Activated naive CD8-positive, alpha-beta T cell treated with anti-CD3 and anti-CD28 coated beads, Interleukin-2, amount 50 U/mL, for 24 hours (primary cell): ENCODE results near the gene RNF144A.

Experiments used
- ATAC-seq: fragments of 150-1000 bp; cut with Tn5 transposase; one replicate; pipeline ENCODE4 v1.10.0; 2021
- DNase-seq: peaks from one replicate; pipeline ENCODE4 v3.0.0; 2021
- H3K27ac Mint-ChIP-seq: one replicate; pipeline ENCODE4 v1.8.0; 2021; ENCODE audit warnings: mild to moderate bottlenecking, mixed read lengths
- H3K27me3 Mint-ChIP-seq: one replicate; pipeline ENCODE4 v1.8.0; 2021; ENCODE audit warnings: mixed read lengths
- H3K36me3 Mint-ChIP-seq: one replicate; pipeline ENCODE4 v1.8.0; 2021; ENCODE audit warnings: low read depth, mixed read lengths
- H3K4me1 Mint-ChIP-seq: one replicate; pipeline ENCODE4 v1.8.0; 2021; ENCODE audit warnings: mixed read lengths
- H3K4me3 Mint-ChIP-seq: one replicate; pipeline ENCODE4 v1.8.0; 2021; ENCODE audit warnings: mild to moderate bottlenecking, moderate library complexity, mixed read lengths
- H3K9me3 Mint-ChIP-seq: one replicate; pipeline ENCODE4 v1.8.0; 2021; ENCODE audit warnings: mixed read lengths

RNF144A gene

DNA sequence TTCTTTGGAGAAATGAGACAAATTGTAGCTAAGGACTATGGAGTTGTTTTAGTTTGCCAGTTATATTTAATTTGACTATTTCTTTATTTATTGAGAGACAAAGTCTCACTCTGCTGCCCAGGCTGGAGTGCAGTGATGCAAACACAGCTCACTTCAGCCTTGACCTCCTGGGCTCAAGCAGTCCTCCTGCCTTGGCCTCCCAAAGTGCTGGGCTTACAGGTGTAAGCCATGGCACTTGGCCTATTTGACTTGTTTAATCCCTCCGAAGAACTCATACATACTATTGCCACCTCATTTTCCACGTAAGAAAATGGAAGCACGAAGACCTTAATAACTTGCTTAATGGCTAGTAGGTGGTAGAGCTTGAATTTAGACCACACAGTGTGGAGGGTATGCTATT is 988 bp upstream of the RNF144A start:
- Mint-ChIP-seq H3K27ac (peak overlapping the region; percentile 69), H3K36me3 (peaks cover 16% of the 10 kb centered on the region), H3K9me3 (no peaks in the 10 kb centered on the region), H3K4me3 (peak overlapping the region; percentile 71), H3K27me3 (no peaks in the 10 kb centered on the region), H3K4me1 (peaks cover 78% of the 10 kb centered on the region)
- no peak for ATAC-seq
- DNase-seq: no peak

GRCh38 chr2:6916736-6917070 is 509 bp upstream of the RNF144A start:
- H3K4me1 Mint-ChIP-seq: peaks cover 77% of the 10 kb centered on the region
- ATAC-seq (no peak), DNase-seq (no peak)
- H3K4me3 Mint-ChIP-seq: peak overlapping the region; percentile 71
- H3K36me3 Mint-ChIP-seq: peaks cover 16% of the 10 kb centered on the region
- no peaks in the 10 kb centered on the region for H3K27me3 Mint-ChIP-seq
- H3K9me3 Mint-ChIP-seq: no peaks in the 10 kb centered on the region
- peak overlapping the region; percentile 69 for H3K27ac Mint-ChIP-seq

DNA sequence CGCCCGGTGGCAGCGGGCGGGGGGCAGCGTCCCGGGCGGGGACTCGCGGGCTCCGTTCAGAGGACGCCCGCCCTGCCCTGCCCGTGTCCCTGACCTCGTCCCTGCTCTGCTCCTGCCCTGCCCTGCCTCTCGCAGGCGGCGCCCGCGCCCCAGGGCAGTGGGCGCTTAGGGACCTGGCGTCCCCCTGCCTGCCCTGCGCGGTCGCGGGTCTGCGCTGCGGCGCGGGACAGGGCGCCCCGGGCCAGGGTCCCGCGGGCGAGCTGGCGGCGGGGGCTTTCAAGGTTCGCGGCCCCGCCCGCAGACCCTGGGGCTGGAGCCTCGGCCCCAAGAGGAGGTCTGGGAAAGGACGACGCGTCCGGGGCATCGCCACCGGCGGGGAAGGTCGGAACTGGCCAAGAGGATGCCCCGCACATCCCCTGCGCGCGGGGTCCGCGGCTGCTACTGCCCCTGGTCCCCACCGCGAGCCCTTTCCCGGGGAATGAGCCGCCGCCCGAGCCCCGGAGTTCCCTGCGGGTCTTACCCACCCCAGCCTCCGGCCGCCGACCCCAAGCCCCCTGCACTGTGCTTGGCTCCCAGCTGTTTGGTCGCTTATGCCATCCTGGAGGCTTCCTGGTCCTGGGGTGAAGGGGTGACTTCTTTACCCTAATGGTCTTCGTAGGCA is 679 bp downstream of the RNF144A start:
- Mint-ChIP-seq H3K4me3 (peak overlapping the region; percentile 79), H3K27ac (no peak overlapping the region), H3K4me1 (peaks cover 73% of the 10 kb centered on the region), H3K27me3 (no peaks in the 10 kb centered on the region), H3K9me3 (no peaks in the 10 kb centered on the region), H3K36me3 (peaks cover 16% of the 10 kb centered on the region)
- DNase-seq: no peak
- peak; percentile 40 for ATAC-seq

- DNase-seq (no peak), ATAC-seq (no peak)
- Mint-ChIP-seq H3K27ac (peak overlapping the region; percentile 33), H3K4me1 (peaks cover 73% of the 10 kb centered on the region), H3K36me3 (peaks cover 12% of the 10 kb centered on the region), H3K4me3 (no peak overlapping the region), H3K9me3 (no peaks in the 10 kb centered on the region), H3K27me3 (no peaks in the 10 kb centered on the region)
Observed at GRCh38 chr2:6919901-6920742, 2.9 kb downstream of the RNF144A start.

GRCh38 chr2:6920743-6921064 is 3.5 kb downstream of the RNF144A start:
- Mint-ChIP-seq H3K36me3 (peaks cover 12% of the 10 kb centered on the region), H3K4me1 (peaks cover 72% of the 10 kb centered on the region), H3K27ac (no peak overlapping the region), H3K9me3 (no peaks in the 10 kb centered on the region), H3K4me3 (no peak overlapping the region), H3K27me3 (no peaks in the 10 kb centered on the region)
- DNase-seq (no peak), ATAC-seq (no peak)

- H3K4me3 Mint-ChIP-seq: no peak overlapping the region
- H3K27me3 Mint-ChIP-seq: no peaks in the 10 kb centered on the region
- ATAC-seq (no peak), DNase-seq (no peak)
- peaks cover 66% of the 10 kb centered on the region for H3K4me1 Mint-ChIP-seq
- no peaks in the 10 kb centered on the region for H3K9me3 Mint-ChIP-seq
- peaks cover 15% of the 10 kb centered on the region for H3K36me3 Mint-ChIP-seq
- H3K27ac Mint-ChIP-seq: no peak overlapping the region
Observed at GRCh38 chr2:6921321-6921922, 4.2 kb downstream of the RNF144A start.

DNA sequence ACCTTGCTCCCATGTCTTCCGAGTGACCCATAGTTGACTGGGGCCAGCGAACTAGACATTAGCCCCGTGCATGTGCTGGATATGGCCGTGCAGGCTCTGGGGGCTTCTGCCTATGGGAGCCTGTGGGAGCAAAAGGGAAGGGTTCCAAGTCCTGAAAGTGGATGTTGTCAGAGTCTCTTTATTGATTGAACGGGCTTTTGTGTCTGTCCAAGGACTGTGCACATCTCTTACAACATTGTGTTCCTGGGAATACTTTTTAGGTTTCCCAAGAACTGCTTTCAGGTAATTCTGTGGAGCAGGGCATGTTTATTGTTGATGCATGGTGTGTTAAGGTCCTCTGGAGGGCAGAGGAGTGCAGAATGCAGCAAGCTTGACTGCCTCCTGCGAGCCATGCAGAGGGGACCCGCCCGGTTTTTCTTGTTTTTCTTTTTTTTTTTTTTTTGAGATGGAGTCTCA is 5.0 kb downstream of the RNF144A start:
- peaks cover 20% of the 10 kb centered on the region for H3K36me3 Mint-ChIP-seq

GRCh38 chr2:6923319-6923718 is 6.1 kb downstream of the RNF144A start:
- Mint-ChIP-seq H3K4me3 (no peak overlapping the region), H3K4me1 (peaks cover 64% of the 10 kb centered on the region), H3K9me3 (peaks cover 4% of the 10 kb centered on the region), H3K27me3 (no peaks in the 10 kb centered on the region), H3K36me3 (peaks cover 29% of the 10 kb centered on the region), H3K27ac (no peak overlapping the region)
- no peak for DNase-seq
- ATAC-seq: no peak

More for the DNA sequence above, 5.0 kb downstream of the RNF144A start:
- peaks cover 62% of the 10 kb centered on the region for H3K4me1 Mint-ChIP-seq
- H3K9me3 Mint-ChIP-seq: no peaks in the 10 kb centered on the region
- no peak overlapping the region for H3K4me3 Mint-ChIP-seq
- DNase-seq: no peak
- H3K27ac Mint-ChIP-seq: no peak overlapping the region
- no peaks in the 10 kb centered on the region for H3K27me3 Mint-ChIP-seq
- no peak for ATAC-seq

GRCh38 chr2:6924101-6924923 is 7.1 kb downstream of the RNF144A start:
- H3K27ac Mint-ChIP-seq: no peak overlapping the region
- no peak overlapping the region for H3K4me3 Mint-ChIP-seq
- peaks cover 66% of the 10 kb centered on the region for H3K4me1 Mint-ChIP-seq
- ATAC-seq (no peak), DNase-seq (no peak)
- no peaks in the 10 kb centered on the region for H3K27me3 Mint-ChIP-seq
- H3K36me3 Mint-ChIP-seq: peaks cover 30% of the 10 kb centered on the region
- H3K9me3 Mint-ChIP-seq: peaks cover 5% of the 10 kb centered on the region

- Mint-ChIP-seq H3K9me3 (peaks cover 5% of the 10 kb centered on the region), H3K4me3 (no peak overlapping the region), H3K27me3 (no peaks in the 10 kb centered on the region), H3K36me3 (peaks cover 30% of the 10 kb centered on the region), H3K27ac (no peak overlapping the region), H3K4me1 (peaks cover 66% of the 10 kb centered on the region)
- no peak for ATAC-seq
- DNase-seq: no peak
Observed at GRCh38 chr2:6924924-6925409, 7.8 kb downstream of the RNF144A start.

DNA sequence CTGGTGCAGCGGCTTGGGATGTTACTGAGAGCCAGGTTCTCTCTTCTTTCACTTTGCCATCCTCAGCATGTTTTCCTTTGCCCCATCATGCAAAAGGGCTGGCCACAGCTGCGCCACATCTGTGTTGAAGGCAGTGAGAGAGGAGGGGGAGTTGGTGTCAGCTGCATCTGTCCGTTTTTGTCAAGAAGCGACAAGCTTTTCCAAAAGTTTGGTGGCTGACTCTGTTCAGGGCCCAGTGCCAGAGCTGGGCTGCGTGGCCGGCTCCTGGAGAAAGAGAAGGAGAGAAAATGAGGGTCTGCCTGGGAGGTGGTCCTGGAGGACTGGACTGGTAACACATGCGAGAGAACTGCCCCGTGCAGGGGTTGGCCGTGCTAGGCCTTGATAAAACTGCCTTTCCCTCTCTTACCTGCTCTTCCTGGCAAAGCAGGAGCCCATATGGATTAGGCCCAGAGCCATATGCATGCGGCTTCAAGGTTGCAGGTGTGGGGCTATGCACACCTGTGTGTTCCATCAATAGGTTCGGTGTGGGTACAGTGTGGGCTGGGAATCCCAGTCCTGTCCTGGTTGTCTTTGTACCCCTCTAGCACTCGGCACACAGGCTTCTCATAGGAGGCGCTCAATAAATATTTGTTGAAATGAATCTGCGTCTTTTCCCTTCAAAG is 9.0 kb downstream of the RNF144A start:
- Mint-ChIP-seq H3K27me3 (no peaks in the 10 kb centered on the region), H3K4me1 (peaks cover 58% of the 10 kb centered on the region), H3K9me3 (peaks cover 5% of the 10 kb centered on the region), H3K36me3 (peaks cover 31% of the 10 kb centered on the region), H3K4me3 (no peak overlapping the region), H3K27ac (no peak overlapping the region)
- no peak for DNase-seq
- ATAC-seq: no peak

- Mint-ChIP-seq H3K27me3 (no peaks in the 10 kb centered on the region), H3K27ac (no peak overlapping the region), H3K9me3 (peaks cover 5% of the 10 kb centered on the region), H3K36me3 (peaks cover 32% of the 10 kb centered on the region), H3K4me1 (peaks cover 53% of the 10 kb centered on the region), H3K4me3 (no peak overlapping the region)
- DNase-seq (no peak), ATAC-seq (no peak)
Observed at GRCh38 chr2:6927186-6927585, 10.0 kb downstream of the RNF144A start.

- DNase-seq: no peak
- no peak overlapping the region for H3K27ac Mint-ChIP-seq
- H3K4me3 Mint-ChIP-seq: no peak overlapping the region
- peaks cover 32% of the 10 kb centered on the region for H3K36me3 Mint-ChIP-seq
- H3K27me3 Mint-ChIP-seq: no peaks in the 10 kb centered on the region
- H3K4me1 Mint-ChIP-seq: peaks cover 51% of the 10 kb centered on the region
- H3K9me3 Mint-ChIP-seq: peaks cover 5% of the 10 kb centered on the region
- no peak for ATAC-seq
Observed at GRCh38 chr2:6927753-6928152, 10.5 kb downstream of the RNF144A start.

DNA sequence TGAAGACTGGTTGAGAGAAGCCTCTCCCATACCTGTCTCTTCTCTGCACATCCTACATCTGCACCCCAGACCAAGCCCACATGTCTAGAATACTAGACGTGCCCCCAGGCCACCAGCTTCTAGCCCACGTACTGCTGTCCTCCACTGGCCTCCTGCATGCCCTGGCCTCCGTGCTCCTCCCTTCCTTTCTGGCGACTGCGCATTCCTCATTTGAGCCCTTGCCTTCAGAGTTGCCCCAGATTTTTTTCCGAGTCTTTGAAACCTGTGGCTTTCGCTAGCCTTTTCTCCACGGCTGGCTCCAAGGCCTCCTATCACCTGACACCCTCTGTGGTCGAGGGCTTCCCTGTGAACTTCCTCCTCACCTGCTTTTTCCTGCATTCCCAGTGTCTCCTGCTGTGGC is 11.2 kb downstream of the RNF144A start:
- ATAC-seq: no peak
- Mint-ChIP-seq H3K27ac (no peak overlapping the region), H3K36me3 (peaks cover 32% of the 10 kb centered on the region), H3K9me3 (peaks cover 5% of the 10 kb centered on the region), H3K4me1 (peaks cover 49% of the 10 kb centered on the region), H3K4me3 (no peak overlapping the region), H3K27me3 (no peaks in the 10 kb centered on the region)
- DNase-seq: no peak
